ENCODE measurements around the gene TNS1.
A peak's percentile ranks its signal among the peaks of the same experiment; 100 is the strongest.

The TNS1 gene

GRCh38 chr2:218002143-218002844 is 501 bp downstream of the TNS1 start:
- Histone ChIP-seq H3K27me3 (no peaks in the 10 kb centered on the region), H3K36me3 (no peaks in the 10 kb centered on the region), H3K4me3 (ENCODE audit: low read depth in 1 of 2, low read length in 1 of 2) (no peak overlapping the region), H3K27ac (no peak overlapping the region), H3K4me1 (ENCODE audit: control insufficient read depth in 1 of 2, insufficient read depth in 1 of 2, low read depth in 1 of 2, low read length in 1 of 2) (peaks cover 41 to 50% of the 10 kb centered on the region in 2 experiments), H3K9me3 (no peaks in the 10 kb centered on the region)
- no peak for TF ChIP-seq CTCF (IDR thresholded peaks at IDR 0.05)

DNA sequence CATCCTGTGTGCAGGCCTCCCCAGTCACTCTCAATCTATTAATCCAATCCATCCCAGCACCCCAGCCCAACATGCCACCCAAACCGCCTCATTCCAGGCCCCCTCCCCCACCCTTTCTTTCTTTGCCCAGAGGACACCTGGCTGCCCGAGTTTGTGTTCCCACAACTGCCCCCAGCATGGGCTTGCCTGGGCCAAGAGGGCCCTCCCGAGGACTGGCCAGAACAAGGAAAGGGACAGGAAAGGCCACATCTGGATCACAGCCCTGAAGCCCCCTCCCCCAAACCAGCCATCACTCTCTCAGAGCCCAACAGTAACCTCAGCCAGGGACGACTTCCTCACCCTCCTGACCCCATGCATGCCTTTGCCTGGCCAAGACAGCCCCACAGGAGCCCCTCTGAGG is 1.2 kb downstream of the TNS1 start:
- H3K27ac ChIP-seq = no peak overlapping the region
- no peaks in the 10 kb centered on the region for H3K9me3 ChIP-seq
- H3K27me3 ChIP-seq = no peaks in the 10 kb centered on the region
- no peaks in the 10 kb centered on the region for H3K36me3 ChIP-seq
- H3K4me3 ChIP-seq (ENCODE audit: low read depth in 1 of 2, low read length in 1 of 2) = no peak overlapping the region
- TF ChIP-seq CTCF (IDR thresholded peaks at IDR 0.05) = no peak
- H3K4me1 ChIP-seq (ENCODE audit: control insufficient read depth in 1 of 2, insufficient read depth in 1 of 2, low read depth in 1 of 2, low read length in 1 of 2) = peaks cover 41 to 50% of the 10 kb centered on the region in 2 experiments

DNA sequence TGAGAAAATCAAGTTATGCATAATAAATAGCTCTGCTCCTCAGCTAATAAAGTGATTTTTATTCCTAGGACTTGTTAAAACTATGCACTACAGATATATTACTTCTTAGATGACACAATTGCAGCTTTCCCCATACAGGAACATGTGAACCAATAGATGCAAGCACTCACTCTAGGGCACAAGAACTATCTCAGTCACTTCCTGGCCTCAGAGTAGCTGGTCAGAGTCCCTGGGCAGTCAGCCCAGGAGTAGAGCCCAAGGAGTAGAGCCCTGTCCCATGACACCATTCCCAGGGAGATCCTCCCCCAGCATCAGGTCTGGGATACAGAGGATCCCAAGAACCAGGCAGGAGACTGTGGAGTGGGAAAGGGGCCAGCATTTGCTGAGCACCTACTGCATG is 2.7 kb downstream of the TNS1 start:
- no peak for TF ChIP-seq CTCF (IDR thresholded peaks at IDR 0.05)

GRCh38 chr2:217999595-217999959 is 3.2 kb downstream of the TNS1 start:
- H3K27ac ChIP-seq = no peak overlapping the region
- no peak for TF ChIP-seq CTCF (IDR thresholded peaks at IDR 0.05)
- no peaks in the 10 kb centered on the region for H3K27me3 ChIP-seq
- H3K36me3 ChIP-seq = no peaks in the 10 kb centered on the region
- no peaks in the 10 kb centered on the region for H3K9me3 ChIP-seq
- peaks cover 41 to 50% of the 10 kb centered on the region in 2 experiments for H3K4me1 ChIP-seq (ENCODE audit: control insufficient read depth in 1 of 2, insufficient read depth in 1 of 2, low read depth in 1 of 2, low read length in 1 of 2)
- no peak overlapping the region for H3K4me3 ChIP-seq (ENCODE audit: low read depth in 1 of 2, low read length in 1 of 2)

More for the DNA sequence above, 2.7 kb downstream of the TNS1 start:
- Histone ChIP-seq H3K27me3 (no peaks in the 10 kb centered on the region), H3K9me3 (no peaks in the 10 kb centered on the region), H3K36me3 (no peaks in the 10 kb centered on the region), H3K4me3 (ENCODE audit: low read depth in 1 of 2, low read length in 1 of 2) (no peak overlapping the region), H3K27ac (peak overlapping the region; percentile 10), H3K4me1 (ENCODE audit: control insufficient read depth in 1 of 2, insufficient read depth in 1 of 2, low read depth in 1 of 2, low read length in 1 of 2) (peaks cover 41 to 50% of the 10 kb centered on the region in 2 experiments)

- TF ChIP-seq CTCF (IDR thresholded peaks at IDR 0.05) = no peak
- no peak overlapping the region for H3K27ac ChIP-seq
- no peak overlapping the region for H3K4me3 ChIP-seq (ENCODE audit: low read depth in 1 of 2, low read length in 1 of 2)
- no peaks in the 10 kb centered on the region for H3K27me3 ChIP-seq
- peaks cover 41 to 50% of the 10 kb centered on the region in 2 experiments for H3K4me1 ChIP-seq (ENCODE audit: control insufficient read depth in 1 of 2, insufficient read depth in 1 of 2, low read depth in 1 of 2, low read length in 1 of 2)
- no peaks in the 10 kb centered on the region for H3K9me3 ChIP-seq
- H3K36me3 ChIP-seq = no peaks in the 10 kb centered on the region
Measured at GRCh38 chr2:217998926-217999594, 3.7 kb downstream of the TNS1 start.

All from neutrophil (primary cell).